Left colon (tissue), 2 donors: ENCODE results near the gene SLC27A6. TPM values are rescaled to one million over a fixed set of nuclear protein-coding genes. Genes with fewer than 3 reads are reported as not detected.

ENCODE experiments used
- ATAC-seq: fragments of 200-7000 bp; cut with Tn5 transposase; one replicate; pipeline ENCODE4 v1.9.1; 2020; ENCODE audit warnings: mild to moderate bottlenecking, moderate library complexity
- DNase-seq, 2 donors: peaks; one replicate each; pipeline ENCODE4 v3.0.0-alpha.2; 2020
- intact Hi-C, 2 donors: fragments of 100-400 bp; cut with DNase I in 1 of 2; cut with micrococcal nuclease in 1 of 2; formaldehyde crosslinking; loops; one replicate each; pipeline versions ENCODE4 v1.11.2 to v1.14.0; 2022; cut with DNase I, micrococcal nuclease
- total RNA-seq, 2 donors: library from RNA; stranded (reverse); fragmentation: NEBNext Ultra II Directional; extraction: Animal tissue kit (Norgen Biotek cat#: 25700); gene quantifications; one replicate each; pipeline ENCODE4 v1.2.1, GENCODE V29; 2021
- donor health status: DM: no; HTN: no; CAD: no.
- donor health status: DM: yes; HTN: yes; CAD: no.

Gene SLC27A6
- total RNA-seq, 2 donors from 2014 or later: 0.18 to 0.34 TPM

GRCh38 chr5:129049126-129049799 is 84.0 kb downstream of the SLC27A6 start:
- no peak for DNase-seq
- ATAC-seq: no peak
- intact Hi-C loops: no loop called here

GRCh38 chr5:129051283-129051682 is 86.0 kb downstream of the SLC27A6 start:
- ATAC-seq (no peak), DNase-seq (no peak)
- intact Hi-C loops: no loop called here

- intact Hi-C loops: no loop called here
- ATAC-seq (no peak), DNase-seq (no peak)
Measured at GRCh38 chr5:129053438-129053837, 88.2 kb downstream of the SLC27A6 start.

- intact Hi-C loops: no loop called here
- ATAC-seq: no peak
- DNase-seq: no peak
Measured at GRCh38 chr5:129057329-129057728, 92.0 kb downstream of the SLC27A6 start.

GRCh38 chr5:129061849-129062248 is 96.6 kb downstream of the SLC27A6 start:
- ATAC-seq (no peak), DNase-seq (no peak)
- intact Hi-C loops: no loop called here

GRCh38 chr5:129063483-129064113 is 98.3 kb downstream of the SLC27A6 start:
- no peak for DNase-seq
- intact Hi-C loops: no loop called here
- no peak for ATAC-seq

- no peak for DNase-seq
- ATAC-seq: no peak
- intact Hi-C loops: no loop called here
Measured at GRCh38 chr5:129065721-129066120, 100.4 kb downstream of the SLC27A6 start.

- no peak for ATAC-seq
- no peak for DNase-seq
- intact Hi-C loops: no loop called here
Measured at GRCh38 chr5:129067745-129068144, 102.5 kb downstream of the SLC27A6 start.

- intact Hi-C loops: no loop called here
- DNase-seq (no peak), ATAC-seq (no peak)
Measured at GRCh38 chr5:129069292-129069691, 104.0 kb downstream of the SLC27A6 start.

- intact Hi-C loops: no loop called here
- ATAC-seq: no peak
- no peak for DNase-seq
Measured at GRCh38 chr5:129073111-129073510, 107.8 kb downstream of the SLC27A6 start.

GRCh38 chr5:129074903-129075302 is 109.6 kb downstream of the SLC27A6 start:
- intact Hi-C loops: no loop called here
- no peak for DNase-seq
- ATAC-seq: no peak

- ATAC-seq (no peak), DNase-seq (no peak)
- intact Hi-C loops: no loop called here
Measured at GRCh38 chr5:129077433-129078075, 112.3 kb downstream of the SLC27A6 start.

- no peak for ATAC-seq
- no peak for DNase-seq
- intact Hi-C loops: no loop called here
Measured at GRCh38 chr5:129078247-129078646, 113.0 kb downstream of the SLC27A6 start.

GRCh38 chr5:129078660-129079059 is 113.4 kb downstream of the SLC27A6 start:
- DNase-seq (no peak), ATAC-seq (no peak)
- intact Hi-C loops: no loop called here

- ATAC-seq (no peak), DNase-seq (no peak)
- intact Hi-C loops: no loop called here
Measured at GRCh38 chr5:129079496-129079895, 114.2 kb downstream of the SLC27A6 start.

GRCh38 chr5:129080766-129081165 is 115.5 kb downstream of the SLC27A6 start:
- DNase-seq (no peak), ATAC-seq (no peak)
- intact Hi-C loops: no loop called here

- intact Hi-C loops: no loop called here
- ATAC-seq (no peak), DNase-seq (no peak)
Measured at GRCh38 chr5:129082225-129083136, 117.2 kb downstream of the SLC27A6 start.
